HUES48 (cell line): ENCODE measurements around the gene SCN2B.

Experiments used
- H3K27ac ChIP-seq: one replicate; pipeline ENCODE4 v1.7.0; 2013; ENCODE audit warnings: low read depth, low read length, inconsistent platforms
- H3K27me3 ChIP-seq: 2 replicates; pipeline ENCODE4 v1.6.1; 2013; ENCODE audit warnings: mild to moderate bottlenecking, low read length; ENCODE audit not compliant: control insufficient read depth, insufficient read depth
- H3K36me3 ChIP-seq: 2 replicates; pipeline ENCODE4 v1.6.1; 2013; ENCODE audit warnings: low read length; ENCODE audit not compliant: control insufficient read depth, insufficient read depth
- H3K4me1 ChIP-seq: 2 replicates; pipeline ENCODE4 v1.6.1; 2013; ENCODE audit warnings: mild to moderate bottlenecking, low read length; ENCODE audit not compliant: control insufficient read depth, insufficient read depth
- H3K4me3 ChIP-seq: 2 replicates; pipeline ENCODE4 v1.5.1; 2013; ENCODE audit warnings: mild to moderate bottlenecking, low read depth, low read length
- H3K9ac ChIP-seq: 2 replicates; pipeline ENCODE4 v1.6.1; 2013; ENCODE audit warnings: mild to moderate bottlenecking, low read depth, low read length, moderate library complexity
- H3K9me3 ChIP-seq: 2 replicates; pipeline ENCODE4 v1.6.1; 2013; ENCODE audit warnings: low read length; ENCODE audit not compliant: control insufficient read depth, insufficient read depth

Gene SCN2B

GRCh38 chr11:118152020-118152551 lies 24.4 kb downstream of the SCN2B start:
- Histone ChIP-seq H3K9ac (no peak overlapping the region), H3K4me1 (peaks cover 54% of the 10 kb centered on the region), H3K27ac (no peak overlapping the region), H3K36me3 (no peaks in the 10 kb centered on the region), H3K4me3 (peak overlapping the region; percentile 79), H3K9me3 (no peaks in the 10 kb centered on the region), H3K27me3 (peaks cover 99% of the 10 kb centered on the region)

- no peaks in the 10 kb centered on the region for H3K9me3 ChIP-seq
- H3K4me1 ChIP-seq: peaks cover 52% of the 10 kb centered on the region
- H3K4me3 ChIP-seq: peak overlapping the region; percentile 79; the same call in 1 of the 2 replicates
- H3K36me3 ChIP-seq: no peaks in the 10 kb centered on the region
- H3K9ac ChIP-seq: no peak overlapping the region
- peaks cover 99% of the 10 kb centered on the region for H3K27me3 ChIP-seq
- H3K27ac ChIP-seq: no peak overlapping the region
These were observed 25.0 kb downstream of the SCN2B start for GRCh38 chr11:118151431-118151830.

DNA sequence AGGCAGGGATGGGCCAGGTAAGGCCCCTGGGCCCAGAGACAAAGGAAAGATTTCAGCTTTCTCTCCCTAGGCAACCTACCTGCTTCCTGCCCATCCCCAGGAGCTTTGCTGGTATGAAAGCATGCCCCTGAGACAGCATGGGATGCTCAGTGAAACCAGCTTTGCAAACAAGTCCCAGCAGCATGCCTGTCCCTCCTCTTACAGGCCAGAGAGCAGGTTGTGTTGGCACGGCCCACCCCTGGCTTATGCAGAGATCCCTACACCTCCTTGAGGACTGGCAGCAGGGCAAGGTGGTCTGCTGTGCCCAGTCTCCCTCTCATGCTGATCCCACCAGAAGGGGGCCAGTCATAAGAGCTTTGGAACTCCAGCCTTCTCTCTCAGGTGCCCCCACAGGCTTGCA lies 26.9 kb downstream of the SCN2B start:
- Histone ChIP-seq H3K27me3 (peaks cover 90% of the 10 kb centered on the region), H3K4me3 (no peak overlapping the region), H3K9ac (no peak overlapping the region), H3K27ac (no peak overlapping the region), H3K36me3 (no peaks in the 10 kb centered on the region), H3K9me3 (no peaks in the 10 kb centered on the region), H3K4me1 (peaks cover 36% of the 10 kb centered on the region)

- Histone ChIP-seq H3K4me3 (no peak overlapping the region), H3K9ac (no peak overlapping the region), H3K9me3 (no peaks in the 10 kb centered on the region), H3K27ac (no peak overlapping the region), H3K27me3 (peaks cover 90% of the 10 kb centered on the region), H3K4me1 (peaks cover 31% of the 10 kb centered on the region), H3K36me3 (no peaks in the 10 kb centered on the region)
These were observed 27.6 kb downstream of the SCN2B start for GRCh38 chr11:118148856-118149255.

DNA sequence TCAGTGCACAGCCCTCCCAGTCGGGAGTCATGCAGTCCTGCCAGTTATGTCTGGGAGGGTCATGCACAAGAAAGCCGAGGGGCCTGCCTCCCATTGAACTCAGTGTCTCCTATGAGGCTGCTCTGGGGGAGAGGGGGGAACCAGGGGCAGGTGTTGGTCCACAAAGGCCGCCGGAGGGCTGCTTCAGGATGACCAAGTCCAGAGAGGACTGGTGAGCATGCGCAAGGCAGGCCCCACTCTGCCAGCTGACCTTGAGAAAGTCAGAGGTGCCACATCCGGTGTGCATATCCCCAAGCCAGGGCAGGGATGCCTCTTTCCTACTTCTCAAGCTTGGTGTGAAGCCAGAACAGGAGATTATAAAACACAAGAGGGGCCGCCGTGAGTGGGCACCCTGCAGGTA lies 28.2 kb downstream of the SCN2B start:
- Histone ChIP-seq H3K9ac (no peak overlapping the region), H3K4me3 (no peak overlapping the region), H3K4me1 (peaks cover 27% of the 10 kb centered on the region), H3K36me3 (no peaks in the 10 kb centered on the region), H3K27me3 (peaks cover 90% of the 10 kb centered on the region), H3K9me3 (no peaks in the 10 kb centered on the region), H3K27ac (no peak overlapping the region)

- Histone ChIP-seq H3K9ac (no peak overlapping the region), H3K36me3 (no peaks in the 10 kb centered on the region), H3K27me3 (peaks cover 91% of the 10 kb centered on the region), H3K27ac (no peak overlapping the region), H3K4me1 (peaks cover 27% of the 10 kb centered on the region), H3K4me3 (no peak overlapping the region), H3K9me3 (no peaks in the 10 kb centered on the region)
These were observed 28.9 kb downstream of the SCN2B start for GRCh38 chr11:118147502-118147901.

DNA sequence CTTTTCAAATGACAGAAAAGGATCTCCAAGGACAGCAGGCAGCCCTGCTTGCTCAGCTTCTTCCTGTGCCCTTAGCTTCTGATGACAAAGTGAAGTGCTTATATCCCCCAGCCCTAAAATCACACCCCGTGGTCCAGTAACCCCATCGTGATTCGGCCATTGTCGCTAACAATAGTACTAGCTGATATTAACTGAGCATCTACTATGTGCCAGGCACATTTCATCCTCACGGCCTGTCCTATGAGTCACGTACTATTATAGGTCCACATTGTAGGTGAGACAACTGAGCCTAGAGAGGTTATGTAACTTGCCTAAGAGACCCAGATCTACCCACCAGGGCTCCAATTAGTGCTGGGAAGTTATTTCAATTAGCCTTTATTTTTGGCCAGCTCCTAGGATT lies 29.9 kb downstream of the SCN2B start:
- Histone ChIP-seq H3K4me3 (peak overlapping the region; percentile 77; the same call in 1 of the 2 replicates), H3K27me3 (peaks cover 85% of the 10 kb centered on the region), H3K36me3 (no peaks in the 10 kb centered on the region), H3K9ac (no peak overlapping the region), H3K9me3 (no peaks in the 10 kb centered on the region), H3K4me1 (peaks cover 23% of the 10 kb centered on the region), H3K27ac (no peak overlapping the region)

DNA sequence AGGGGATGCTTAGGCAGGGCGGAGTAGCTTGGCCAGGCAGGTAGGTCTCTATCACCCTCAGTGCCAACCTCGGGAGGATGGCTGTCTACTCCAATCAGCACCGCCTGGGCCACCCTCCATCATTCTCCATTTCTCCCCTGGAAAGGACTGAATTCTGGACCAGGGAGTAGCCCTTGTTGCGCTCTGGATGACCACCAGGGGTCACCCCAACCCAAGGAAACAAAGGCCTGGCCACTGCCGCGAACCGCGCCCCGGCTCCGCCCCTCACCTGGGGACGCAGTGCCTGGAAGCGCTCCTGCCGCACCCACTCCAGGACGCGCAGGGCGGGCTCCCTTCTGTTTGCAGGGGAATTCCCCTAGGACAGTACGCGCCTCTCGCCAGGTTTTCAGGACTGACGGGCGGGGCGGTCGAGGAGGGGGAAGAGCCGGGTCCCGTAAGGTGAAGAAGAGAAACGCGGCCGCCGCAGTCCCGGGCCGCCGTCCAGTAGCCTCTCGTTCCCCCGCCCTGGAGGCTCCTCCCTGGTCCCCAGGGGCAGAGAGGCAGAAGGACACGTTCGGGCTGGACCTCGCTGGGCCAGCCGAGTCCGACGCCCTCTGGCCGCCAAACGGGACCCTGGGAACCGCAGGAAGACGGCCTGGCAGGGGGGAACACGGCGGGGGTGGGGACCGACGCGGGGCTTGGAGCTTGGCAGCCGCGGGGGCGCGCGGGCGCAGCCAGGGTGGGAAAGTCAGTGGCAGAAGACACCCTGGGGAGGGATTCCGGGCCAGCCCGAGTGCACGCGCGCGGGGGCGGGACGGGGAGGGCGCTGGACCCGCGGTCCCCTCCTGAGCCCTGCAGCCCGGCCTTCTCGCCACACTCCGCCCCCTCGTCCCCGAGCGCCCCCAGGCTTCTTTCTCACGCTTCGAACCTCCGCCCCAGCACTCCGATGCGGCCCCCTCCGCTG lies 30.9 kb downstream of the SCN2B start:
- Histone ChIP-seq H3K9me3 (no peaks in the 10 kb centered on the region), H3K27me3 (peaks cover 75% of the 10 kb centered on the region), H3K4me3 (peak overlapping the region; percentile 77), H3K4me1 (peaks cover 23% of the 10 kb centered on the region), H3K9ac (no peak overlapping the region), H3K36me3 (no peaks in the 10 kb centered on the region), H3K27ac (no peak overlapping the region)

DNA sequence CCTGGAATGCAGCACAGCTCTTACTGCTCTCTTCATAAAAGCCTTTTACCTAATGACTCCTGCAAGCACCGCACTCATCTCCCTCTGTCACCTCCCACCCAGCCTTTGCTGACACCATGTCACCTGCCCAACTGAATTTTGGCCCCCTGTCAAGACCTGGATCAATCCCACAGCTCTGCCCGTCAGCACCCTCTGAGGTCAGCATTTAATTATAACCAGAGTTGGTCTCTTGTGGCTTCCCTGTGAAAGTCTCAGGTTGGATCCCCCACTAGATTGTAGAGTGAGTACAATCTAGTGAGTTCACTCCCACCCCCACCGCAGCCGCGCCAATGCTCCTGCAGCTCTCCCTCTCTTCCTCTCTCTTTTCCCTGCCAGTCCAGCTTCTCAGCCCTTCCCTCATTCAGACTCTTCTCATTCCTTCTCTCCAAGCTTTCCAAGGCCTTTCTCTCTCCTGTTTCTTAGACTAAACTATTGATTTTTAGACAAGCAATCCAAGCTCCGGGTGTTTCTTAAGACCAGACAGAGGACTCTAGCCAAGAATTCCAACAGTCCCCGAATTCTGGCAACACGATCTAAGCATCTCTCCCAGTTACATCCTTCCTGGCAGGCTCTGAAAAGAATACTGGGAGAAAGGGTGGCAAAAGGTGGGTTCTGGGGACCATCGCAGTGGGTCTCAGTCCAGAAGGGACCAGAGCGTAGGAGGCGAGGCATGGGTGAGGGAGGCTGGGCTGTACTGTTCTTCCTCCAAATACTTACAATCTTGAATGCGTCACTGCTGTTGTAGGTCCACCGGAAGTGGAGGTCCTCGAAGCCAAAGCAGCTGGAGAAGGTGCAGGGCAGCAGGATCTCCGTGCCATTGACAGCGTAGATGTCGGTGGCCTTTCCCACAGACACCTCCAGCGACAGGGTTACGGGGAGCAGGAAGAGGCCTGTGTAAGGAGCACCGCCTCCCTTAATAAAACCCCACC lies 31.9 kb downstream of the SCN2B start:
- Histone ChIP-seq H3K36me3 (no peaks in the 10 kb centered on the region), H3K4me3 (no peak overlapping the region), H3K27me3 (peaks cover 65% of the 10 kb centered on the region), H3K9ac (no peak overlapping the region), H3K9me3 (no peaks in the 10 kb centered on the region), H3K27ac (no peak overlapping the region), H3K4me1 (peaks cover 18% of the 10 kb centered on the region)

- H3K9ac ChIP-seq: no peak overlapping the region
- H3K27ac ChIP-seq: no peak overlapping the region
- H3K36me3 ChIP-seq: no peaks in the 10 kb centered on the region
- H3K9me3 ChIP-seq: no peaks in the 10 kb centered on the region
- H3K4me3 ChIP-seq: no peak overlapping the region
- peaks cover 12% of the 10 kb centered on the region for H3K4me1 ChIP-seq
- peaks cover 56% of the 10 kb centered on the region for H3K27me3 ChIP-seq
These were observed 32.7 kb downstream of the SCN2B start for GRCh38 chr11:118143661-118144185.
